HG03354 (cell line): Measurements from ENCODE around the gene RNF20.
"Not testable (repeated sequence)": the region's sequence is repeated elsewhere in the genome, so short reads cannot be mapped to it uniquely, and the experiment has no call there.

Experiments
- ATAC-seq: cut with Tn5 transposase; IDR thresholded peaks from one replicate; pipeline ENCODE4 v1.9.1; 2021; ENCODE audit warnings: mild to moderate bottlenecking; ENCODE audit not compliant: unreplicated experiment, poor library complexity, severe bottlenecking

Gene RNF20

GRCh38 chr9:101533334-101534204 lies at the start of gene RNF20:
RNF20 (plus strand) TSS chr9:101533853; CDS start chr9:101535424, 1,571 bp downstream.
- peak; percentile 97 for ATAC-seq

DNA sequence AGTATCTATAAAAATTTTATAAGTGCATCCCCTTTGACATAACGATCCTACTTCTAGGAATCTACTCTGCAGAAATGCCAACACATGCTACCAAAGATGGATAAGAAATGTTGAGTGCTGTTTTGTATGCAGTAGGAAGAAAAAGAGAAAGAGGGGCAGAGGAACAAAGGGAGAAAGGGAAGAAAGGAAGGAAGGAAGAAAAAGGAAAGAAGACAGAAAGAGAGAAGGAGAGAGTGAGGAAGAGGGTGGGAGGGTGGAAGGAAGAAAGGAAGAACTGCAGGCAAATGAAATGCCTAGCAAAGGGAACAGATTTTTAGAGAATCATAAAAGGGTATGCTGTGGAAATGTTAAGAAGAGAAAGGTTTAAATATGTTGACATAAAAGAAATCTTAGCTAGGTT lies 49.6 kb upstream of the RNF20 start:
- no peak for ATAC-seq

DNA sequence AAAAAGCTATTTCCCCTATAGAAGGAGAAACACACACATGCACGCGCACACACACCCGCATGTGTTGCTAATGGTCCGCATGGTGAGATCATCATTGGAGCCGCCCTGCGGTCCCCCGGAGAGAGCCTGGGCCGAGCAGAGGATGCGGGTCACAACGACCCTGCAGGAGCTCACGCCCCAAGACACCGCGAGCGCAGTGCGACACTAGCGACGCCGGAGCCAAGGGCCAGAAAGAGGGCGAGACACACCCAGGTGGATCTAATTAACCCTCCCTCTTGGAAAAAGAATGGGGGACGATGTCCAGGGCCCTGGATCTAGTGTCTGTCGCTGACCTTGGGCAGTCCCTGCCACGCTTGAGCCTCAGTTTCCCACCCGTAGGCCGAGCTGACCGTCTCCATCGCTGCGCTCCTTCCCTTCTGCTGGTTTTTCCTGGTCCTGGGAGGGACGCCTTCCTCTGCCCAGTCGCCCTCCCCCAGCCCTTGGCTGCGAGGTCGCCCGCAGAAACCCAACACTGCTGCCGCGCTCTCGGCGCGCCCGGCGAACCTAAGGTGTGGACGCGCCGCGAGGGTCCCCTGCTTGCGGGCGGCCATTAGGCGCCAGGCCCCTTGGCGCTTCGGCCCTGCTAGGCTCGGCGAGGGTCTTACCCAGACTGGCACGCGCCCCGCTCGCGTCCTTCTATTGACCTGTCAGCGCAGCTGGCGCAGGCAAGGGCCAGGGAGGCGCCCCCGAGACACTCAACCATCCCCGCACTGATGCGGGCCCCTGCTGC lies 47.5 kb upstream of the RNF20 start:
- no peak for ATAC-seq

DNA sequence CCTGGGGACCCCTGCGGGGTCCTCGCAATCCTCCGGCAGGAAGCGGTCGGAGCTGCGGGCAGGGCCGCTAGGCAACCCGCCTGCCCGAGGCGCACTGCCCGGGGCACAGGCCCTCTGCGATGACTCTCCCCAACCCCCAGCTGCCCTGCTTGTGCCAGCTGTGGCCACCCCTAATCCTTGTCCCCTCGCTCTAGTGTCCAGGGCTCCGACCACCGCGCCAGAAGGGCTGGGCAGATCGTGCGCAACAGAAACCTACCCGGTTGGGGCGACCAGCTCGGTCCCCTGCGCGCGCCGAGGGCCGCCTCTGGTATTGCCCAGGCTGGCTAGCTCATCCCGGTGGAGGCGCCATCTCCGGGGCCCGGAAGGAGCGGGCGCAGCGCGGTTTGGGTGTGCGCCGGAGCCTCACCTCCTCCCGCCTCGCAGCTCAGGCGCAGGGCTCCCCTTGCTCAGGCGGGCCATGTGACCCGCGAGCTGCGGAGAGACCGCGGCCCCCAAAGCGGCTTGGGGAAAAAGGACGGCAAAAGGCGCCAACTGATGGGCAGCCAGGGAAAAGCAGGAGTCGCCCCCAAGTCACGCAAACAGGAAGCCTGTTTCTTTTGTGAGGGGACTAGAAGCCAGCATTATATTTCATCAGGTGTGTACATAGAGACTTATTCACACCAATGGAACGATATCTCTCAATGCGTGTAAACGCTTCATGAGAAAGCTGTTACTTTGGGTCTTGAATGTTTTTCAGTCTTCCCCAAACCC lies 46.8 kb upstream of the RNF20 start:
- no peak for ATAC-seq

- ATAC-seq = no peak
Observed at GRCh38 chr9:101487443-101487840, 46.2 kb upstream of the RNF20 start.

DNA sequence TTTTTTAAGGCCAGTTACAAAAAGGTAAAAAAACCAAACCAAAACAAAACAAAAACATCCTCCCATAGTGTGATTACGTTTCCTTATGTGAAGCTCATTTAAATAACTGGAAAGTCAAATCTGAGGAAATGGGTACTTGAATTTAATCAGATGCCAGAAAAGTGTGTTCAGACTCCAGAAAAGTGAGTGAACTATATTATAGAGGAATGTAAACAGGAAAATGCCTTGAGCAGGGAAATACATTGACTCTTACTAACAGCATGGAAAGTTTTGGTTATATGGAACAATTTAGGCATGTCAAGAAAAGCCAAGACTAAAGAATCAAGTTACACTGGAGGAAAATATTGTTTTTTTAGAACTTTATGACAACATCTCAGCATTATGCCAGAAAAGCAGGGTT lies 37.8 kb upstream of the RNF20 start:
- ATAC-seq = no peak

GRCh38 chr9:101498323-101498722 lies 35.3 kb upstream of the RNF20 start:
- no peak for ATAC-seq

DNA sequence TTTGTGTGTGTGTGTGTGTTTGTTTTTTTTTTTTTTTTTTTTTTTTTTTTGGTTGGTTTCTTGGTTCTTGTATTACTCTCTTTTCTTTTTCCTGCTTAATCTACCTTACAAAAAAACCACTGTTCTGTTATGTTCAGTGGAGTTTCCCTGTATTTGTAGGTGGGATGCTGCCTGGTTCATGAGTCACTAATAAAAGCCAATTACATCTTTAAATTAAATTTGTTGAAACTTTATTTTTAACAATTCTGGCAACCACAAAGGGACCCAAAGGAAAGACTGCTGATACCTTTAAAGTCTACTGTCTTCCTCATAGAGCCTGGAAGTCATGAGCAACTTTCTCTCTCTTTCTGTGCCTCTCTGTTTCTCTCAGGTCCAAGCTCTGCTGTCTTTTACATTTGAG lies 29.5 kb upstream of the RNF20 start:
- ATAC-seq = no peak

GRCh38 chr9:101508211-101508610 lies 25.4 kb upstream of the RNF20 start:
- ATAC-seq = no peak

DNA sequence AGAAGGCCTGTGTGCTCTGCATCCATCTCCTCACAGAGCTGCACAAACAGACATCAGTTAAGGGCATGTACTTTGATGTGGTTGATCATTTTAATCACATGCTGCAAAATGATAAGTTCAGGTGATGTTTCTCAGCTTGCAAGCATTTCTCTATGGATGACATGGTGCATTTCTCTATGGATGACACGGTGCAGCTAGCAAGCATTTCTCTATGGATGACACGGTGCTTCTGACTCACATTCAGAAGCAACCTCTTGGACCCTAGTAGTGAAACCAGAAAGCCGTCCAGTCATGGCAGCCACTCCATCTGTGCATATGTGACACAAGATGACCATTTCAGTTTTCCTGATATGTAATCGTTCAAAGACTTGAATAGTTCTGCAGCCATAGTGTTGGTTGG lies 24.1 kb upstream of the RNF20 start:
- ATAC-seq = no peak

DNA sequence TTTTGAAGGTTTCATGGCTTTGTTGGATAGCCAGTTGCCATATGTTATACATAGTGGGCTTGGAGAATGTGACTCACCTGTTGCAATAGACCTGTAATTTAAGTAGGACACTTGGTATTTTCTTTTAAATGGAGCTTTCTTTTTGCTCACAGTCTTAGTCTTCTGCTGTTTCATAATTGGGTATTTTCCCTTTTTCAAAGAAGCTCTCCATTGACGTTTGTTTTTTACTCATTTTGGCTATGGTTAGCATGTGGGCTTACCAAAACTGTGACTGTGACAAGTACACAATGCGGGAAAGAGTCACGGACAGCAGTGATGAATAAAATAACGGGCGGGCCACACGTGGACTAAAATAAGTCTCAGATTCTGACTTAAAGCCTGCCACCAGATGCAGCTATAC lies 23.2 kb upstream of the RNF20 start:
- ATAC-seq = no peak

- ATAC-seq = no peak
Observed at GRCh38 chr9:101511009-101511408, 22.6 kb upstream of the RNF20 start.

DNA sequence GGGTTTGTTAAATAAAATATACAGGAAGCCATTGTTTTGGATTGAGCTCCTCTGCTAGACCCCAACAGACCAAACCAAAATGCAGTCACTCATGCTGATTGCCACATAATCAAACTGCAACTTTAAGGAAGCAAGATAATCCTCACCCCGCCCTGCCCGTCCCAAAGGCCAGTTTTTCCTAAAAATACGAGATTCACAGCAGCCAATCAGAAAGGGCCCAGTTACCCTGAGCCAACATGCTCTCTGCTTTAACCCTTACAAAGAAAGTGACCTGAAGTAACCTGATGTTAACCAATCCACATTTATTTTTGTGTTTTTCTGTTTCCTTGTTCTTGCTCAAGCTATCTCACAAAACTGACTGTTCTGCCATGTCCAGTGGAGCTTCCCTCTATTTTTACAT lies 21.5 kb upstream of the RNF20 start:
- no peak for ATAC-seq

- no peak for ATAC-seq
Observed at GRCh38 chr9:101513351-101513750, 20.3 kb upstream of the RNF20 start.

DNA sequence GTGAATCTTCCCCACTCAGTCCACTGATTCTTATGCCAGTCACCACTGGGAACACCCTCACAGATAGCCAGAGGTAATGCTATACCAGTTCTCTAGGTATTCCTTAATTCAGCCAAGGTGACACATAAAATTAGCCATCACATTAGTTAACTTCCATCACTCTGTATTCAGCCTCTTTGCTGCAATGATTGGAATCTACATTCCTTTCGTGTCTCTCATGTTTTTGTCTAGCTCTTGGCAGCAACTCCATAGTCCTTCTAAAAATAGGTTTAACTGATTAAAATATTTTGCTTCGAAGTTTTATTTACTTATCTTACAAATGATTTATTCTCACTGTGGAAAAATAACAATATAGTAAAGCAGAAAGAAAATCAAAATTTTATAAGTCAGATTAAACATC lies 19.6 kb upstream of the RNF20 start:
- ATAC-seq = no peak

GRCh38 chr9:101516655-101517054 lies 17.0 kb upstream of the RNF20 start:
- no peak for ATAC-seq

- ATAC-seq = not testable (repeated sequence)
Observed at GRCh38 chr9:101518489-101518888, 15.2 kb upstream of the RNF20 start.

DNA sequence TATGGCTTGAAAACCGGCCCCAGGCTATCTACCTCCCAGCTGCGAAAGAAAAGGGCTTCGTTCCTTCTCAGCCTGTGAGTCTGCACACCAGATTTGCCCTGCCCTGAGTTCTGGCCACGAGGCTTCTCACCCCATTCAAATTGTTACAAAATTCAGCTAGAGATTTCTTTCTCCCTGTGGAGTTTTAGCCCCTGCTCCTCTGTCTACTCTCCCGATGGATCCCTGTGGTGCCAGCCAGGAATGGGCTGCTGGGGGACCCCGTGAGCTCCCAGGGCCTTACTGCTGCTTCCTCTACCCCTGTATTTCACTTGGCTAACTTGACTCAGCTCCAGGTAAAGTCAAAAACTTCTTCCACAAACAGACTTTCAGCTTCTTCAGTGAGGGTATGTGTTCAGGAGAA lies 9.3 kb upstream of the RNF20 start:
- ATAC-seq = no peak

DNA sequence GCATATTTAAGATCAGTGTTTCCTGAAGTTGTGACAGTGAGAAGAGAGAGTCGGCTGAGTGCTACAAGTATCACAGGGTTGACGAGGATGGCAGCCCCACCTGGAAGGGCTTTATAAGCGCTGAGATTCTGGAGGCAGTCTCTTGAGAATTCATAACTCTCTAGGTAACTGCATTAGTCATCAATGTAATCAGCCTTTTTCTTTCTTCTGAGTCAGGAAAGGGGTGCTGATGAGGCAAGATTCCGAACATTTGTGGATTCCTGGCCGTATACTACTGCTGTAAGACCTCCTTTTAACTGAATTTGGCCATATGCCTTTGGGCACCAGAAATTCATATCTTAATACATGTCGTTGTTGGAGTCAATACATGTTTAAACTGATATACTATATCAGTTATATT lies 6.6 kb upstream of the RNF20 start:
- ATAC-seq = no peak

DNA sequence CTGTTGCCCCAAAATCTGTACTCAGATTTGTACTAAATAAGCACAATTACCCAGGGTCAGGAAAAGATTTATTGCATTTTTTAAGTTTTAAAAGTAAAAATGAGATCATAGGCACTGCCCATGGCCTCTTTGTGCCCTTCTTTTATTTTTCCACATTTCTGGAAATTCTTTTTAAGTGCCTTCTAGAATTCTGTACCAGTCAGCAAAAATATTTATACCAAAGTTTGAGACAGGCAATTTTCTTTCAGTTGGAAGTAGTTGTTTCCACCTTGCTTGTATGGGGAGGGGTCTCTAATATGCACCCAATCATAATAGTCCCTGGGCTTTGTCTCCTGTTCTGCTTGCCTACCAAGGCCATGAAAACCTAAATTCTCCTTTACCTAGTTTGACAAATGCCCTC lies 5.6 kb upstream of the RNF20 start:
- no peak for ATAC-seq
